Lung (tissue), 12 donors: Measurements from ENCODE around the gene TTR. TPM values are rescaled to one million over a fixed set of nuclear protein-coding genes. Genes with fewer than 3 reads are reported as not detected.

ENCODE experiments used
- ATAC-seq: fragments of 200-7000 bp; cut with Tn5 transposase; one replicate; pipeline ENCODE4 v1.9.1; 2020; ENCODE audit warnings: moderate number of reproducible peaks; ENCODE audit not compliant: insufficient read depth, low FRiP score
- DNase-seq, 3 donors: peaks; one replicate each; pipeline ENCODE4 v3.0.0-alpha.2; 2013 to 2017
- H3K27ac ChIP-seq, 2 donors: one replicate each; pipeline ENCODE4 v1.5.1; 2013; ENCODE audit warnings: mild to moderate bottlenecking in 2 of 2, moderate library complexity in 2 of 2, control low read depth in 1 of 2, inconsistent platforms in 1 of 2, low read depth in 1 of 2, low read length in 1 of 2
- H3K27me3 ChIP-seq, 3 donors: one replicate each; pipeline ENCODE4 v1.5.1; 2013; ENCODE audit warnings: low read length in 2 of 3; ENCODE audit not compliant: control insufficient read depth in 3 of 3, insufficient read depth in 3 of 3
- H3K36me3 ChIP-seq, 4 donors: one replicate each; pipeline ENCODE4 v1.5.1; 2013; ENCODE audit warnings: low read length in 4 of 4, mild to moderate bottlenecking in 1 of 4, moderate library complexity in 1 of 4; ENCODE audit not compliant: control insufficient read depth in 4 of 4, insufficient read depth in 4 of 4
- H3K4me1 ChIP-seq, 5 donors: one replicate each; pipeline ENCODE4 v1.5.1; 2013; ENCODE audit warnings: low read length in 5 of 5, mild to moderate bottlenecking in 2 of 5, moderate library complexity in 1 of 5; ENCODE audit not compliant: control insufficient read depth in 5 of 5, insufficient read depth in 5 of 5
- H3K4me3 ChIP-seq: one replicate; pipeline ENCODE4 v1.5.1; 2013; ENCODE audit warnings: mild to moderate bottlenecking, control low read depth, moderate library complexity
- H3K9ac ChIP-seq, 2 donors: one replicate each; pipeline ENCODE4 v1.5.1; 2013; ENCODE audit warnings: low read length in 2 of 2, control low read depth in 1 of 2; ENCODE audit not compliant: insufficient read depth in 1 of 2
- H3K9me3 ChIP-seq, 4 donors: one replicate each; pipeline ENCODE4 v1.5.1; 2013; ENCODE audit warnings: low read length in 3 of 4, mild to moderate bottlenecking in 1 of 4, moderate library complexity in 1 of 4; ENCODE audit not compliant: control insufficient read depth in 4 of 4, insufficient read depth in 3 of 4
- CTCF ChIP-seq: IDR thresholded peaks from 2 replicates; pipeline ENCODE4 v1.5.1; 2012; ENCODE audit warnings: mild to moderate bottlenecking; ENCODE audit errors: control extremely low read depth, extremely low read depth
- WGBS, 2 donors: extraction: QIAGEN DNeasy Blood & Tissue Kit; methylation state at CpG; one replicate each; pipeline ENCODE4 v1.1.7; 2013; 5-methylcytosine and 5-hydroxymethylcytosine counted together
- polyA plus RNA-seq, 2 donors: library from polyadenylated mRNA; stranded (reverse); fragments of 200-250 nt; gene quantifications; one replicate each; pipeline ENCODE4 v1.2.1, GENCODE V29; 2013
- total RNA-seq, 2 donors: library from RNA; depleted of rRNA in 1 of 2; stranded (reverse); fragments of >200 nt in 1 of 2; gene quantifications; one replicate each; pipeline ENCODE4 v1.2.1, GENCODE V29; 2014 to 2021
- donor health status: control.
- donor health status: control.
- donor health status: Bipolar disorder and iron deficiency.
- donor health status: healthy.
- donor health status: DM: yes; HTN: yes; CAD: no.

The TTR gene
- total and polyA plus RNA-seq, 4 donors = 0.13 to 1.1 (median 0.70) TPM

DNA sequence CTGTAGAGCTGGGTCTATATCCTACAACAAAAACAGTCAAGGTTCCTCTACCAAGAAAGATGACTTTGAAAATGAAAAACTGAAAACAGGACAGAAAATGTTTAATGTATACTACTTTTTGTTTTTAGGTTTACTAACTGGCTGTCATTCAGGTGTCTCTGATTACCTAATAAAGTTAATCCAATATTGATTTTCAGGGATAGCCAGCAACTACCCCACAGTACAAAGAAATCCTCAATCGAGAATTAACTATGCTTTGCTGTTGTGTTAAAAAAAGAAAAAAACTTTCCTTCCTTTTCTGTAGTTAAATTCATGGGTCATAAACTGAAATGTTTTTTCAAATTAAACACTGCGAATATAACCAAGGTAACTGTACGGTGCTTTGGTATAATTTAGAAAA lies 45.8 kb downstream of the TTR start:
- DNase-seq (no peak), ATAC-seq (no peak)
- Histone ChIP-seq H3K27ac (no peak overlapping the region), H3K4me3 (no peak overlapping the region), H3K36me3 (peaks cover 0 to 5% (median 0%) of the 10 kb centered on the region in 4 donors), H3K9ac (no peak overlapping the region), H3K9me3 (no peaks in the 10 kb centered on the region), H3K4me1 (no peaks in the 10 kb centered on the region), H3K27me3 (no peaks in the 10 kb centered on the region)
- TF ChIP-seq CTCF = no peak
- 96 to 98% methylated on average over 3 of the region's 3 CpGs for WGBS, 2 donors

GRCh38 chr18:31643003-31643402 lies 51.3 kb downstream of the TTR start:
- H3K4me3 ChIP-seq = no peak overlapping the region
- 92 to 93% methylated on average over 4 of the region's 4 CpGs for WGBS, 2 donors
- no peak overlapping the region for H3K27ac ChIP-seq
- H3K27me3 ChIP-seq = no peaks in the 10 kb centered on the region
- H3K36me3 ChIP-seq = peaks cover 0 to 2% (median 0%) of the 10 kb centered on the region in 4 donors
- H3K4me1 ChIP-seq = peaks cover 0 to 21% (median 0%) of the 10 kb centered on the region in 5 donors
- TF ChIP-seq CTCF = no peak
- H3K9me3 ChIP-seq = no peaks in the 10 kb centered on the region
- no peak for ATAC-seq
- no peak for DNase-seq
- H3K9ac ChIP-seq = no peak overlapping the region

DNA sequence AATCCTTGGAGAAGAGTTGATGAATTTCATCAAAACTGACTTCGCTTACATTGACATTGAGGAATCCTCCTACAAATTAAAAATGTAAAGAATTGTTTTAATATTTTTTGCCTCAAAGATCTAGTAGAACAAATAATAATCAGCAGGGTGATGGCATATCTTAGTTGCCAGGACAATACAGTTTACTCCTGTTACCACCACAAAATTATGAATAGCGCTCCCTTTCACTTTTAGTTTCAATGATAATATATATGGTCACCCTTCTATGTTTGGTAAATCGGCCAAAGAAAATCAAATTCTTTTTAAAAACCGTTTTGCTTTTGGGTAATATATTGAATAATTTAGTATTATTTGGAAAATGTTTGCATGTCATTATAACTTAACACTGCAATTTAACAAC lies 53.7 kb downstream of the TTR start:
- Histone ChIP-seq H3K9ac (no peak overlapping the region), H3K4me1 (peaks cover 0 to 36% (median 3%) of the 10 kb centered on the region in 5 donors), H3K9me3 (no peaks in the 10 kb centered on the region), H3K27ac (no peak overlapping the region), H3K36me3 (peaks cover 0 to 2% (median 0%) of the 10 kb centered on the region in 4 donors), H3K27me3 (no peaks in the 10 kb centered on the region), H3K4me3 (no peak overlapping the region)
- ATAC-seq (no peak), DNase-seq (no peak)
- TF ChIP-seq CTCF = no peak
- 95 to 96% methylated on average over 4 of the region's 4 CpGs for WGBS, 2 donors
